ENCODE results near the gene STXBP6. TPM values are rescaled to one million over a fixed set of nuclear protein-coding genes. Genes with fewer than 3 reads are reported as not detected.

Gene STXBP6
- polyA plus RNA-seq, 1 donor from 2014 or later: 14.6 TPM

DNA sequence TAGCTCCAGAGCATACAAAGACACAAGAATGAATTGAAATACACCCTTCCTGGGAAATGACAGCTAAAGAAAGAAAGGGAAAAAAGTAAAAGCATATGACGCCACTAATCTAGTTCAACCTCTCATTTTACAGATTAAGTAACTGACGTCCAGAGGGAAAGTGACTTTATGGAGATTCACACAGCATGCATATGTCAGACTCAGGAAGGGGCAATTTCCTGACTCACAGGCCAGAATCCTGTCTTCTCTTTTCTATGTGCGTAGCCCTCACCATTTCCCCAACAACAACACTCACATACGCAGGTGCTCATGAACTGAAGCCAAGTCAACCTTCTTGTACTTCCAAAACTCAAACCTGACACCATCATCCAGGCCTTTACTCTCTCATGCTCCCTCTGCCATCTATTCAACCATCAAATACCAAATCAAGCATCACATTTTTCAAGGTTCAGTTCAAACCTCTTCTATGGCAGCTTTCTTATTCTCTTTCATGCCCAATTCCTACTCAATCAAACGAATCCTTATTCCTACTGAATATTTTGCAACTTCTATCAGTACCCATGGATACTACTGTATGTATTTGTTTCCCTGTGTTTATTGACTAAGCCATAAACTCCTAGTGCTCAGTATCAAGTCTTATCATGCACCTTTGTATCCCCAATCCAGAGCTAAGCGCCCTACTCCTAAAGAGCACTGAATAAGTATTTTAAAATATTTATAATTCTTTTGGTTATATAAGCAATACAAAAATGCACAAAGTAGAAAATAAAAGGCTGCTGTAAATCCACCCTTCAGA, 52.8 kb downstream of the STXBP6 start:
- Histone ChIP-seq H3K27me3 (ENCODE audit: insufficient read depth, low read depth, low read length) (no peaks in the 10 kb centered on the region), H3K79me2 (replicated peaks; ENCODE audit: insufficient read depth, low read length) (no peaks in the 10 kb centered on the region)
- TF ChIP-seq MXI1 (conservative IDR thresholded peaks at IDR 0.05; ENCODE audit: poor library complexity, severe bottlenecking) (no peak), SMC3 (conservative IDR thresholded peaks at IDR 0.05; ENCODE audit: poor library complexity) (no peak), TAF1 (IDR thresholded peaks at IDR 0.05; ENCODE audit: low read depth) (no peak), EP300 (conservative IDR thresholded peaks at IDR 0.05; ENCODE audit: poor library complexity, severe bottlenecking) (no peak), RAD21 (conservative IDR thresholded peaks at IDR 0.05) (no peak), EZH2 (IDR thresholded peaks at IDR 0.05; ENCODE audit: borderline replicate concordance, insufficient read depth, low read length, poor library complexity, severe bottlenecking) (no peak), POLR2AphosphoS5 (IDR thresholded peaks at IDR 0.05) (no peak)
- TF ChIP-seq, protein P1, sequence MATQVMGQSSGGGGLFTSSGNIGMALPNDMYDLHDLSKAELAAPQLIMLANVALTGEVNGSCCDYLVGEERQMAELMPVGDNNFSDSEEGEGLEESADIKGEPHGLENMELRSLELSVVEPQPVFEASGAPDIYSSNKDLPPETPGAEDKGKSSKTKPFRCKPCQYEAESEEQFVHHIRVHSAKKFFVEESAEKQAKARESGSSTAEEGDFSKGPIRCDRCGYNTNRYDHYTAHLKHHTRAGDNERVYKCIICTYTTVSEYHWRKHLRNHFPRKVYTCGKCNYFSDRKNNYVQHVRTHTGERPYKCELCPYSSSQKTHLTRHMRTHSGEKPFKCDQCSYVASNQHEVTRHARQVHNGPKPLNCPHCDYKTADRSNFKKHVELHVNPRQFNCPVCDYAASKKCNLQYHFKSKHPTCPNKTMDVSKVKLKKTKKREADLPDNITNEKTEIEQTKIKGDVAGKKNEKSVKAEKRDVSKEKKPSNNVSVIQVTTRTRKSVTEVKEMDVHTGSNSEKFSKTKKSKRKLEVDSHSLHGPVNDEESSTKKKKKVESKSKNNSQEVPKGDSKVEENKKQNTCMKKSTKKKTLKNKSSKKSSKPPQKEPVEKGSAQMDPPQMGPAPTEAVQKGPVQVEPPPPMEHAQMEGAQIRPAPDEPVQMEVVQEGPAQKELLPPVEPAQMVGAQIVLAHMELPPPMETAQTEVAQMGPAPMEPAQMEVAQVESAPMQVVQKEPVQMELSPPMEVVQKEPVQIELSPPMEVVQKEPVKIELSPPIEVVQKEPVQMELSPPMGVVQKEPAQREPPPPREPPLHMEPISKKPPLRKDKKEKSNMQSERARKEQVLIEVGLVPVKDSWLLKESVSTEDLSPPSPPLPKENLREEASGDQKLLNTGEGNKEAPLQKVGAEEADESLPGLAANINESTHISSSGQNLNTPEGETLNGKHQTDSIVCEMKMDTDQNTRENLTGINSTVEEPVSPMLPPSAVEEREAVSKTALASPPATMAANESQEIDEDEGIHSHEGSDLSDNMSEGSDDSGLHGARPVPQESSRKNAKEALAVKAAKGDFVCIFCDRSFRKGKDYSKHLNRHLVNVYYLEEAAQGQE (IDR thresholded peaks at IDR 0.05; ENCODE audit: borderline replicate concordance): no peak
- TF ChIP-seq, protein P2, sequence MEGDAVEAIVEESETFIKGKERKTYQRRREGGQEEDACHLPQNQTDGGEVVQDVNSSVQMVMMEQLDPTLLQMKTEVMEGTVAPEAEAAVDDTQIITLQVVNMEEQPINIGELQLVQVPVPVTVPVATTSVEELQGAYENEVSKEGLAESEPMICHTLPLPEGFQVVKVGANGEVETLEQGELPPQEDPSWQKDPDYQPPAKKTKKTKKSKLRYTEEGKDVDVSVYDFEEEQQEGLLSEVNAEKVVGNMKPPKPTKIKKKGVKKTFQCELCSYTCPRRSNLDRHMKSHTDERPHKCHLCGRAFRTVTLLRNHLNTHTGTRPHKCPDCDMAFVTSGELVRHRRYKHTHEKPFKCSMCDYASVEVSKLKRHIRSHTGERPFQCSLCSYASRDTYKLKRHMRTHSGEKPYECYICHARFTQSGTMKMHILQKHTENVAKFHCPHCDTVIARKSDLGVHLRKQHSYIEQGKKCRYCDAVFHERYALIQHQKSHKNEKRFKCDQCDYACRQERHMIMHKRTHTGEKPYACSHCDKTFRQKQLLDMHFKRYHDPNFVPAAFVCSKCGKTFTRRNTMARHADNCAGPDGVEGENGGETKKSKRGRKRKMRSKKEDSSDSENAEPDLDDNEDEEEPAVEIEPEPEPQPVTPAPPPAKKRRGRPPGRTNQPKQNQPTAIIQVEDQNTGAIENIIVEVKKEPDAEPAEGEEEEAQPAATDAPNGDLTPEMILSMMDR (IDR thresholded peaks at IDR 0.05; ENCODE audit: poor library complexity, severe bottlenecking): no peak

DNA sequence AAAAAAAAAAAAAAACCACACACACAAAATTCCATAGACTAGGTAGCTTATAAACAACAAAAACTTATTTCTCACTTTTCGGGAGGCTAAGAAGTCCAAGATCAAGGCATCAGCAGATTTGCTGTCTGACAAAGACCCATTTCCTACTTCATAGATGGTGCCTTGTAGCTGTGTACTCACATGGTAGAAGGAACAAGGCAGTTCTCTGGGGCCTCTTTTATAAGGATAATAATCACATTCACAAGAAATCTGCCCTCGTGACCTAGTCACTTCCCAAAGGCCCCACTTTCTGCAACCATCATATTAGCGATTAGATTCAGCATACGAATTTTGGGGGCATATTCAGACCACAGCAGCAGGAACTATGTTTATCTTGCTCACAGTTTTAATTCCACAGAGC, 54.9 kb downstream of the STXBP6 start:
- TF ChIP-seq EP300 (conservative IDR thresholded peaks at IDR 0.05; ENCODE audit: poor library complexity, severe bottlenecking) (no peak), TAF1 (IDR thresholded peaks at IDR 0.05; ENCODE audit: low read depth) (no peak), SMC3 (conservative IDR thresholded peaks at IDR 0.05; ENCODE audit: poor library complexity) (no peak), RAD21 (conservative IDR thresholded peaks at IDR 0.05) (no peak)
- Histone ChIP-seq H4K20me1 (ENCODE audit: insufficient read depth) (no peaks in the 10 kb centered on the region), H3F3A (ENCODE audit: insufficient read depth, low read length, poor library complexity, severe bottlenecking) (no peaks in the 10 kb centered on the region), H3K27me3 (ENCODE audit: insufficient read depth, low read depth, low read length) (no peaks in the 10 kb centered on the region), H3K4me3 (ENCODE audit: low read length) (no peak overlapping the region), H3K36me3 (ENCODE audit: insufficient read depth, low read length) (no peaks in the 10 kb centered on the region), H3K27ac (ENCODE audit: low read length) (no peak overlapping the region), H3K9ac (ENCODE audit: low read length) (no peak overlapping the region), H3K4me2 (ENCODE audit: low read length) (no peak overlapping the region), H3K79me2 (replicated peaks; ENCODE audit: insufficient read depth, low read length) (no peaks in the 10 kb centered on the region), H2AFZ (ENCODE audit: low read depth, low read length) (no peak overlapping the region), H3K9me2 (ENCODE audit: insufficient read depth, low read length) (no peaks in the 10 kb centered on the region), H3K9me3 (ENCODE audit: low read length) (no peaks in the 10 kb centered on the region)

More for the DNA sequence above, 52.8 kb downstream of the STXBP6 start:
- no peaks in the 10 kb centered on the region for H3K9me3 ChIP-seq (ENCODE audit: low read length)
- no peak overlapping the region for H3K4me2 ChIP-seq (ENCODE audit: low read length)
- no peak overlapping the region for H3K9ac ChIP-seq (ENCODE audit: low read length)
- H2AFZ ChIP-seq (ENCODE audit: low read depth, low read length): no peak overlapping the region
- no peaks in the 10 kb centered on the region for H3K36me3 ChIP-seq (ENCODE audit: insufficient read depth, low read length)
- H4K20me1 ChIP-seq (ENCODE audit: insufficient read depth): no peaks in the 10 kb centered on the region
- no peak overlapping the region for H3K27ac ChIP-seq (ENCODE audit: low read length)
- no peaks in the 10 kb centered on the region for H3K9me2 ChIP-seq (ENCODE audit: insufficient read depth, low read length)
- no peaks in the 10 kb centered on the region for H3F3A ChIP-seq (ENCODE audit: insufficient read depth, low read length, poor library complexity, severe bottlenecking)
- no peak overlapping the region for H3K4me3 ChIP-seq (ENCODE audit: low read length)

Measured in neural cell (in vitro differentiated cells).